GM21447 (cell line): Measurements from ENCODE around the gene STYXL1.
"Not testable (repeated sequence)": the region's sequence is repeated elsewhere in the genome, so short reads cannot be mapped to it uniquely, and the experiment has no call there.

Experiments
- ATAC-seq: cut with Tn5 transposase; IDR thresholded peaks from one replicate; pipeline ENCODE4 v1.9.1; 2021; ENCODE audit not compliant: unreplicated experiment

The STYXL1 gene

GRCh38 chr7:76040126-76040525, 7.7 kb downstream of the STYXL1 start:
- ATAC-seq = no peak

DNA sequence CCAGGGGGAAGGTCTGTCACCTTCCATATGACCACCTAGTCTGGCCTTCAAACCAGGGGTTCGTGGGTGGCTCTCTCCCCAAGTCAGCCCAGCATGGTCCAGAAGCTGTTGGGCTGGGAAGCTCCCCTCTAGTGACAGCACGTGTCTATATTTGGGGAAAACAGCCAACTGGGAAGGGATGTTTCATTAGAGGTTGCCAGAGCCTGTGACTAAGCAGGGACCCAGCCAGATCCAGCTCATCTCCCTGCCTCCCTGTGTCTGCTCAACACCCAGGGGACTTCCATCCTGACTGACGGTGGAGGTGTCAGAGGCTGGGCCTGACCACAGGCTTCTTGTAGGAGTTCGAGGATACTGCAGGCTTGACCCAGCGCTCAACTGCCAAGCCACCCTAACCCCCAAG, 10.5 kb downstream of the STYXL1 start:
- ATAC-seq = no peak

GRCh38 chr7:76031964-76032363, 15.8 kb downstream of the STYXL1 start:
- no peak for ATAC-seq

GRCh38 chr7:76029682-76030081, 18.1 kb downstream of the STYXL1 start:
- not testable (repeated sequence) for ATAC-seq

- no peak for ATAC-seq
These were observed 24.8 kb downstream of the STYXL1 start for GRCh38 chr7:76023002-76023401.

DNA sequence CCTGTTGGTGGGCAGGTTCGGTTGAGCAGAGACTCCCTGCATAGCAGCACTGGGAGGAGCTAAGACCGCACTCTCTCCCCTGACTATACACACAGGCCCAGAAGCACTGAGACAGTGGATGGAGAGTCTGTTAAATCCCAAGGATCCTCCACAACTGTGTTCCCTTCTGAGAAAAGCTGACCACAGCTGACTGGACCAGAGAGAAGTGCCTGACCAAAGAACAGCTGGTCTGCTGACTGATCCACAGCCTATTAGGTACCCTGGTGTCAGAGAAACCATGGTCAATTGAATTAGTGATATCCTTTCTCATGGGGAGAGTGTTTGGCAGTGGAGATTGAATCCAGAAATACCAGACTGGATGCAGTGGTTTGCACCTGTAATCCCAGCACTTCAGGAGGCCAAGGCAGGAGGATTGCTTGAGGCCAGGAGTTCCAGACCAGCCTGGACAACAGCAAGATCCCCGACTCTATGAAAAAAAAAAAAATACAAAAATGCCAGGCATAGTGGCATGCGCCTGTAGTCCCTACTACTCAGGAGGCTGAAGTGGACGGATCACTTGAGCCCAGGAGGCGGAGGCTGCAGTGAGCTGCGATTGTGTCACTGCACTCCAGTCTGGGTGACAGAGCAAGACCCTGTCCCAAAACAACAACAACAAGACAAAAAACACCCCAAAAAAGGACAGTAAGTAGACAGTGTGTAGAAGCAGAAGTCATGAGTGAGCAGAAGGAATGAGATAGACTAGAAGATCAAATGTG, 25.6 kb downstream of the STYXL1 start:
- no peak for ATAC-seq

DNA sequence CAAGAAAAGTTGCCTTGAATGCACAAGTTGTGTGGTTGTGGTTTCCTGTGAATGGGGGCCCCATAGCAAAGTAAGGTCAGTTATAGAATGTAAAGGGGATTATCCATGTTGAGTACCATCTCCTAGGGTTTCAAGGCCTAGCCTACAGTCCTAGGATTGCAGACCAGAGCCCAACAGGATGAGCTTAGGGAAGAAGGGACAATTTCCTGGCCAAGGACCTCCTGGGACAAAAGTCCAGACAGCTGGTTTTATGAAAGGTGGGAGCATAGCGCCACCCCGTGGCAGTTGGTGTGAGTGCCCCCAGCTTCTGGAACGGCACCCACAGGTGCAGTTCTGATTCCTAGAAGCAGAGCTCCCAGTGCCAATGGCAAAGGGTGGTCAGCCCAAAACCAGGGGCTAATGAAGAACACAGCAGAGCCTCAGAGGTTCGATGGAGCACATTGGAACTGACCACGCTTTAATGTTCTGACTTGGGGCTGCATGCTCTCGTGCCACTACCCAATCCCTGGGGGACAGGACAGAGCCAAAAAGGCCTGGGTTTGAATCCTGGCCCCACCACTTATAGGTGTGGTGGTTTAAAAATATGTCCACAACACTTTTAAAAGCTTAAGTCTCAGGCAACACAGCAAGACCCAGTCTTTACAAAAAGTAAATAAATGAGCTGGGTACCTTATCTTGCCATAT, 27.6 kb downstream of the STYXL1 start:
- no peak for ATAC-seq

DNA sequence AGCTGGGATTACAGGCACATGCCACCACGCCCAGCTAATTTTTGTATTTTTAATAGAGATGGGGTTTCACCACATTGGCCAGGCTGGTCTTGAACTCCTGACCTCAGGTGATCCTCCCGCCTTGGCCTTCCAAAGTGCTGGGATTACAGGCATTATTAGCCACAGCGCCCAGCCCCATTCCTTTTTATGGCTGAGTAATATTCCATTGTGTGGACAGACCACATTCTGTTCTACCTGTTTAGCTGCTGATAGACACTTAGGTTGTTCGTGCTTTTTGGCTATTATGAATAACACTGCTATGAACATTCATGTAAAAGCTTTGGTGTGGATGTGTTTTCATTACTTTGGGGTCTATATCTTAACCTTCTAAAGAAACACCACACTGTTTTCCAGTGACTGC, 29.3 kb downstream of the STYXL1 start:
- ATAC-seq = not testable (repeated sequence)

DNA sequence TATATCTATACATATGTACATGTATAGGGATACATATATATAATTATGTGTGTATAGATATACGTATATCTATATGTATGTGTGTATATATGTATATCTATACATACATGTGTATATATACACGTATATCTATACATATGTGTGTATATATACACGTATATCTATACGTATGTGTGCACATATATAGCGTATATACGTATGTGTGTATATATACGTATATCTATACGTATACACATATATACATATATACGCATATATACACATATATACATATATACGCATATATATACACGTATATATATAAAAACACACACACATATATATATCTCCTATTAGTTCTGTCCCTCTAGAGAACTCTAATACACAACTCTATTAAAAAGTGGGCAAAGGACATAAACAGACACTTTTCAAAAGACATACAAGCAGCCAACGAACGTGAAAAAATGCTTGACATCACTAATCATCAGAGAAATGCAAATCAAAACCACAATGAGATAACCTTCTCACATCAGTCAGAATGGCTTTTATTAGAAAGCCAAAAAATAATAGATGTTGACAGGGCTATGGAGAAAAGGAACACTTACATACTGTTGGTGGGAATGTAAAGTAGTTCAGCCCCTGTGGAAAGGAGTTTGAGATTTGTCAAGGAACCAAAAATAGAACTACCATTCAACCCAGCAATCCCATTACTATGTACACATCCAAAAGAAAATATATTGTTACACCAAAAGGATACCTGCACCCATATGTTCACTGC, 31.4 kb downstream of the STYXL1 start:
- ATAC-seq = no peak

DNA sequence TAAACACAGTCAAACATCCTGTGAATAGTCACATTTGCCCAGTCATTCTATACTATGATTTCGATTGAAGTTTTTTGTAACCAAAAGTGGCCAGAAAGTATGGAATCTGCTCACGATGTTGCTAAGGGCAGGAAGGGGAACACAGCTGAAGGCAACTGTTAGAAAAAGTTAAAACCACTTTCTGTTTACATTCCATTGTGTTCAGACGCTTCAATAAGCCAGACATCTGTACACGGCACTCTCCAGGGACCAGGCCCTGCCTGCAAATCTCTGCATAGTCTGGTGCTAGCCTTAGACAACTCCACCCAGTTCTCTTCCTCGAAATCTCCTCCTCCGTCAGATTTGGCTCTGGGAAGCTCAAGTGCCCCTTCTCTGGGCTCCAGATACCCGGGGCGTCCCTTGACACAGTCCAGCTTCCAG, 36.3 kb downstream of the STYXL1 start:
- no peak for ATAC-seq

DNA sequence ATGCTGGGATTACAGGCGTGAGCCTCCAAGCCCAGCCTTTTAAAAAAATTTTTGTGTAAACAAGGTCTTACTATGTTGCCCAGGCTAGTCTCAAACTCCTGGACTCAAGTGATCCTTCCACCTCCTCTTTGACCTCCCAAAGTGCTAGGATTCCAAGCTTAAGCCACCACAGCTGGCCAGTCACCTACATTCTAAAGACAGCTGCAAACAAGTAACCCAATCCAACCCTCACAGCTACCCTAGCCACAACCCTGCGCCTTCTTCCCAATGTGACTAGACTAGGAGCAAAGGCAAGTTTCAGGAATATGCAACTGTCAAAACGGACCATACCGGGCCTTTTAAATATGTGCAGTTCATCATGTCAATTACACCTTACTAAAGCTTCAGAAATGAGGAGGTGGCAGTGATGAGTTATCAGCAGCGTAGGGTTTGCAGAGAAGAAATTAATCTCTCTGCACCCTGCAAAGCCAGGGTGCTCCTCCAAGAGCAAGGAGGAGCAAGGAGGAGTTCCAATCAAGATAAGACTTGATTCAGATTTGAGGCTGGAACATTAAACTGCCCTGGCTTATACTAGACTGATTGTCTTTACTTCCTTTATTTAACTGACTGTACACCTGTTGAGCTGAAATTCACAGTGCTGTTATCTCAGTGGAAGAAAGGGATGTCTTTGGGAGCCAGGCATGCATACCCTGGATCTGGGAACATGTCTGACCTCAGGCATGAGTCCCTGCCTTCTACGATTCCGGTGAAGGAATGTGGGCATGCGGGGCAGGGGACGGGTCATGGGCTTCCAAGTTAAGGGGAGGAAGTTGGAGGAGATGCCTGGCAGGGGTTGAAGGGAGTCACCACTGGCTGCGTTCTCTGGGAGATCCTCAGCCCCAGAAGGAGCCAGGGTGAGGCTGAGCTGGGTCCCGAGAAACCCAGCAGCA, 37.9 kb downstream of the STYXL1 start:
- no peak for ATAC-seq

DNA sequence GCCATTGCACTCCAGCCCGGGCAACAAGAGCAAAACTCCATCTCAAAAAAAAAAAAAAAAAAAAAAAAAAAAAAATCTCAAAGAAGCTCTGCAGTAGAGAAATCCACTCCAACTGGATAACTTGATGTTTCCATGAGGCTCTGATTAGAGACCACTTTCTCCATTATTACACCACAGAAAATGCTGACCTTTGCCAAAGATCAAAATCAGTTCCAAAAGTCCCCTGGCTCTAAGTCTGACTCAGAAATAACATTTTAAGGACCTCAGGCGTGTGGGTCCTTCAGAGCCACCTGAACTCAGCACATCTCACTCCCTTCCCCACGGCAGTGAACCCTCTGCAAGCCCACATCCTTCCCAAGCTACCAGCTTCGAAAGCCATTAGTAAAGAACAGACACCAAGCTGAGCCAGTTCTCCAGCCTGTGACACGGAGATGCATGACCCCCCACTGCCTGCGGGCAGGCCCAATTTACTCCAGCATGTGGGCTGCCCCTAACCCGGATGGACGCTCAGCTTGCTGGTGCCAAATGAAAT, 39.6 kb downstream of the STYXL1 start:
- no peak for ATAC-seq

GRCh38 chr7:76005004-76005403, 42.8 kb downstream of the STYXL1 start:
- not testable (repeated sequence) for ATAC-seq

DNA sequence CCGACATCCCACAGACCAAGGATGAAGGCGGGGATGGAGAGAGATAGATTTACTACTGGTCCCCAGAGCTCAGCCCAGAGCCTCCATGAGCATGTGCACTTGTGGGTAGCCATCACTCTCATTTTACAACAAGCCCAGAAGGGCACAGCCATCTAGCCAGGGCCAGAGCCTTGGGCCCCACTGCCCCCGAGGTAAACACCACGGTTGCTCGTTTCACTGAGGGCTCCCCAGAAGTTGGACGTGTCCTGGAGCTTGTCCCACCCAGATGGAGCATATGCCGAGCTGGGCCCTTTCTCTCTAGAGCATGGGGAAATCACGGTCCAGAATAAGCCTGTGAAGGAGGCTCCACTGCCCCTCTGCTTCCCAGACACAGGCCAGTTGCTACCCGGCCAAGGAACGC, 44.4 kb downstream of the STYXL1 start:
- ATAC-seq = no peak

GRCh38 chr7:76002822-76003221, 45.0 kb downstream of the STYXL1 start:
- no peak for ATAC-seq

DNA sequence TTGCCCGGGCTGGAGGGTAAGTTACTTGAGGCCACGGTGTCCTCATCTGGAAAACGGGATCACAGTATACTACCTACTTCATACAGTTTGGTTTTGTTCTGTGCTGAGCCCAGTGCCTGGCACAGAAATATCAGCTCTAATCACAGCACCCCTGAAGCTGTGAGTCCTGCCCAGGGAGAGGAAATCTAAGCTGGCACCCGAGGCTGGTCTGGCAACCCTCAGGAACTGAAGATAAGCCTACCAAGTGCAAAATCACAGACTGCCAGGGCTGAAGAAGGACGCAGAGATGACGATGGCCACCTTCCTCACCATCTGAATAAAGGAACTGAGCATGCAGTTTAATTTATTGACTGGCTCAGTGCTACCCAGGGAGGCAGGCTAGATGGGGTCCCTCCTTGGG, 45.7 kb downstream of the STYXL1 start:
- no peak for ATAC-seq

DNA sequence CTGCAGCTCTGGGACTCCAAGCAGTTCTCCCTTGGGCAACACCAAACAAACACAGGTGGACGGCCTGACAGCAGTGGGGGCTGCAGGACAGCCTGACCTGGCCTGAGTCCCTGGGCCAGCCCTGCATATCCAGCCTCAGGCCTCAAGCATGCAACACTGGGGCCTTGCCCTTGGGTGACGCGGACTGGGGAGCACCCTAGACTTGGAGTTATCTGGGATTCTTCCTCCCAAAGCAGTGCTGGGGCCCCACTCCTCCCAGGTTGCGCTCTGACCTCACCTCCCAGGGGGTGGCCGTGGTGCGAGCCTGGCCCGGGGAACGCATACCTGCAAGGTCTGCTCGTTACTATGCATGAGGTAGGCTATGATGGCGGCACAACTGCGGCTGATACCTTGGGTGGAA, 47.2 kb downstream of the STYXL1 start:
- ATAC-seq = no peak

GRCh38 chr7:75998038-75998437, 49.8 kb downstream of the STYXL1 start:
- ATAC-seq = no peak

- ATAC-seq = no peak
These were observed 51.3 kb downstream of the STYXL1 start for GRCh38 chr7:75996476-75996875.

GRCh38 chr7:75995996-75996395, 51.8 kb downstream of the STYXL1 start:
- ATAC-seq = no peak

- no peak for ATAC-seq
These were observed 52.7 kb downstream of the STYXL1 start for GRCh38 chr7:75995052-75995471.
